ENCODE results near the gene RPP30.

Gene RPP30

DNA sequence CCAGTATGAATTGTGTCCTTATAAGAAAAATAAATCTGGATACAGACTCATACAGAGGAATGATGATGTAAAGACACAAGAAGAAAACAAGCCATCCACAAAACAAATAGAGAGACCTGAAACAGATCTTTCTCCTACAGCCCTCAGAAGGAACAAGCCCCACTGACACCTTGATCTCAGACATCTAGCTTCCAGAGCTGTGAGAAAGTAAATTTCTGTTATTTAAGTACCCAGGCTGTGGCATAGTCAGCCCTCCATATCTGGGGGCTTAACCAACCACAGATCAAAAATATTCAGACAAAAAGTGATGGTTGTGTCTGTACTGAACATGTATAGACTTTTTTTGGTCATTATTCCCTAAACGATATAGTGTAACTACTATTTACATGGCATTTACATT lies 73.0 kb downstream of the RPP30 start:
- DNase-seq (ENCODE audit: low spot score), result no peak

DNA sequence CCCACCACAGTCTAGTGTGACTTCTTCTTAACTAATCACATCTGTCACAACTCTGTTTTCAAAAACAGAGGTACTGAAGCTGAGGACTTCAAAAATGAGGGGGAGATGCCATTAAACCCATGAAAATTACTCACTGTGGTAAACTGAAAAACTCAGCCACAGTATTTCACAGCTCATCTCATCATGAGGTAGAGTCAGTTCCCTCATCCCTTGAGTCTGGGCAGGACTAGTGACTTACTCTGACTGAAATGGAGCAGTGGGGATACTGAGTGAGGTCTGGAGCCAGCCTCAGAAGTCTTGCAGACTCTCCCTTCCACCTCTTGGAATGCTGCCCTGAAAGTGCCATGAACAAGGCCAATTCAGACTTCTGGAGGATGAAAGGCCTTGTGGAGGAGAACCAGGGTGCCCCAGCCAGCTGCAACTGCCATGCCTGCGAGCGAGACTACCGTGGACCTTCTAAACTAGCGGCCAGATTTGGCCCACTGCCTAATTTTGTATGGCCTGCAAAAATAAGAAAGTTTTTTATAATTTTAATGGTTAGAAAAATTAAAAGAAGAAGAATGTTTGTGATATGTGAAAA lies 73.8 kb downstream of the RPP30 start:
- peak; percentile 28 for DNase-seq (ENCODE audit: low spot score)

DNA sequence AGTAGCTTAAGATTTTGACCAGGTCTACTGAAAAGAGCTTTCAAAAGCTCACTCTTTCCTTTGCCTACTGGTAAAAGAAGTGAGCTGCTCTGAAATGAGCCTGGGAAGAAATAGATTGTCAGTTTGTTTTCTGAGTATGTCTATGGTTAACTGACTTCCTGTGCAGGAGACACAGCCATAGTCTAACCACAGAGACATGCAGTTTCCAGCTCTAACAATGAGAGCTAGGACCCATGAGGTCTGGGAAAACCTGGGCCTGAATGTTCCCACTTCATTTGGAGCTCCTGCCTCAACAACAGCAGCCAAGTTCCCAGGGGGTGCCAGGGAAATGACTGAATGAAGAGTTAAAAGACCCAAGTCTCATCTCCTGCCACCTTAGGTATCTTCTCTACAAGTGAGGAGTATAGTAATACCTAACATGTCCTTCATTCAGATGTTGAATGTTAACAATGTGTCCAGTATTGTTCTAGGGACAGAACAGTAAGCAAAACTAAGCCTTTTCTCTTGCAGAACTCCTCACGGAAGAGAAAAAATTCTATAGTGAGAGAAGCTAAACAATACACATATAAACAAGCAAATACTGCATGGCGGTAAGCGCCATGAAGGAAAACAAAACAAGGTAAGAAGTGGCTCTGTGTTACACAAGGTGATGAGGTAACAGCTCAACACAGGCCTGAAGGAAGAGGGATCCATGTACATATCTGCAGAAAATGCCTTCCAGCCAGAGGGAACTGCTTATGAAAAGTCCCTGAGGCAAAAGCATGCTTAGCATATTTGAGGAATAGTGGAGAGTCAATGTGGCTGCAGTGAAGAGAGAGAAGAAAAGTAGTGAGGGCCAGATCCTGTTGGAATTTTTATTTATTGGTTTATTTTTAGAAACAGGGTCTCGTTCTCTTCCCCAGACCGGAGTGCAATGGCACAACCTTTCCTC lies 75.5 kb downstream of the RPP30 start:
- DNase-seq (ENCODE audit: low spot score), result no peak

All from putamen (tissue), 1 donor.